Subcutaneous adipose tissue (tissue), 4 donors: ENCODE measurements around the gene SLC7A8. TPM values are rescaled to one million over a fixed set of nuclear protein-coding genes. Genes with fewer than 3 reads are reported as not detected.

Experiments
- CTCF ChIP-seq: fragments of 450-650 bp; IDR thresholded peaks from one replicate; pipeline ENCODE4 v1.5.1; 2016; ENCODE audit warnings: low read depth, mild to moderate bottlenecking, control low read depth, antibody characterized with exemption, moderate library complexity
- total RNA-seq, 4 donors: library from RNA; depleted of rRNA; stranded (reverse); fragments of >200 nt; gene quantifications; one replicate each; pipeline ENCODE4 v1.1.0, GENCODE V29; 2016

SLC7A8 gene
- total RNA-seq, 4 donors from 2014 or later: 45.7 to 83.8 (median 61.4) TPM

- no peak for TF ChIP-seq CTCF
These were observed 91.9 kb downstream of the SLC7A8 start for GRCh38 chr14:23091294-23092225.

- TF ChIP-seq CTCF: no peak
These were observed 93.2 kb downstream of the SLC7A8 start for GRCh38 chr14:23090254-23090636.

GRCh38 chr14:23089498-23090253 lies 93.8 kb downstream of the SLC7A8 start:
- TF ChIP-seq CTCF: no peak

GRCh38 chr14:23086565-23086964 lies 96.9 kb downstream of the SLC7A8 start:
- TF ChIP-seq CTCF: no peak

- TF ChIP-seq CTCF: no peak
These were observed 98.0 kb downstream of the SLC7A8 start for GRCh38 chr14:23085458-23085857.

GRCh38 chr14:23080474-23080873 lies 103.0 kb downstream of the SLC7A8 start:
- TF ChIP-seq CTCF: no peak

GRCh38 chr14:23079716-23080115 lies 103.7 kb downstream of the SLC7A8 start:
- TF ChIP-seq CTCF: no peak
